AG09319 (cell line): ENCODE results near the gene COX14.

ENCODE experiments used
- DNase-seq: peaks from one replicate; pipeline ENCODE4 v3.0.0-alpha.2; 2010; ENCODE audit warnings: low read depth; ENCODE audit errors: extremely low read depth
- TF ChIP-seq, protein P1 (sequence below): IDR thresholded peaks from 2 replicates; pipeline ENCODE4 v1.5.1; 2011; ENCODE audit warnings: low read depth, mild to moderate bottlenecking, inconsistent platforms, low read length, moderate library complexity

COX14 gene

DNA sequence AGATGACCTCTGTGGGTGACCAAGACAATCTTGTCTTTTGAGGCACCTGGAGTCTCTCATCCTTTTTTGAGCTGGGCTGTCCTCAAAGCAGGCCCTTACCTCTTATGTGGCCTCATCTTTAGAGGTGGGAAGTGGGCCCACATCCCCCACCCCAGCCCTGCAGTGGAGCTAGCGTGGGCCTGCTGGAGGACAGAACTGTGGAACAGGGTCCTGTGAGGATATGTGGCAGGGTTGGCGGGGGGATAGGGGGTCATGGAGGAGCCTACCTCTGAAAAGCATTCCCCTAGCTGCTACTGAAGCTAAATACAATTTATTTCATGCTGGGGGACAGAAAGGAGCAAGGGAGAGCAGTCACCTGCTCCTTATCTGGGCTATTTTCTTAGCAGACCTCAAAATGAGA is 8.7 kb upstream of the COX14 start:
- DNase-seq: no peak
- TF ChIP-seq, protein P1, sequence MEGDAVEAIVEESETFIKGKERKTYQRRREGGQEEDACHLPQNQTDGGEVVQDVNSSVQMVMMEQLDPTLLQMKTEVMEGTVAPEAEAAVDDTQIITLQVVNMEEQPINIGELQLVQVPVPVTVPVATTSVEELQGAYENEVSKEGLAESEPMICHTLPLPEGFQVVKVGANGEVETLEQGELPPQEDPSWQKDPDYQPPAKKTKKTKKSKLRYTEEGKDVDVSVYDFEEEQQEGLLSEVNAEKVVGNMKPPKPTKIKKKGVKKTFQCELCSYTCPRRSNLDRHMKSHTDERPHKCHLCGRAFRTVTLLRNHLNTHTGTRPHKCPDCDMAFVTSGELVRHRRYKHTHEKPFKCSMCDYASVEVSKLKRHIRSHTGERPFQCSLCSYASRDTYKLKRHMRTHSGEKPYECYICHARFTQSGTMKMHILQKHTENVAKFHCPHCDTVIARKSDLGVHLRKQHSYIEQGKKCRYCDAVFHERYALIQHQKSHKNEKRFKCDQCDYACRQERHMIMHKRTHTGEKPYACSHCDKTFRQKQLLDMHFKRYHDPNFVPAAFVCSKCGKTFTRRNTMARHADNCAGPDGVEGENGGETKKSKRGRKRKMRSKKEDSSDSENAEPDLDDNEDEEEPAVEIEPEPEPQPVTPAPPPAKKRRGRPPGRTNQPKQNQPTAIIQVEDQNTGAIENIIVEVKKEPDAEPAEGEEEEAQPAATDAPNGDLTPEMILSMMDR: no peak

DNA sequence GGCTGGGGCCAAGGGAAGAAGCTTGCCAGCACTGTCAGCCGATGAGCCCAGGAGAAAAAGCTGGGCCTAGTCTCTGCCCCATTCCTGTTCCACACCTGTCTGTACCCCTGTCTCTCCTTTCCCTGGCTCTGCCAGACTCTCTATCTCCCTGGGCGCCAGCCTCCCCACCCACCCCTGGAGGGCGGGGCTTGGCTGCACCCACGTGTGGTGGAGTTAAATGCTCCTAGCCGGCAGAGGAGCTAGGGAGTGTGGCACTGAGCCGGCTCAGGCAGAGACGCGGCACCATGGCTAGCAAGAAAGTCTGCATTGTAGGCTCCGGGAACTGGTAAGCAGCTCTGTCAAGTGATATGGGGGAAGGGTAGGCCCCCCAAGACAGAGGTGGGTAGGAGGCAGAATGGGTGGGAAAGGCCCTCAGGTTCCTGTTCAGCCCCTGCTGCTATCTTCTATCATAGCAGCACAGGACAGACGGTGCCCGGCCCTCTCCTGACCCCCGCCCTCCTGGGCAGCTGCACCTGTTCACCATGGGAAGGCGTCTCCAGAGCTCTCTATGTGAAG is 8.2 kb upstream of the COX14 start, which contains the start of gene GPD1:
GPD1 (plus strand) TSS at position 242 of the 555 bp plus-strand sequence; CDS start at position 285, 43 bp downstream.
- TF ChIP-seq, protein P1: no peak
- DNase-seq: no peak

DNA sequence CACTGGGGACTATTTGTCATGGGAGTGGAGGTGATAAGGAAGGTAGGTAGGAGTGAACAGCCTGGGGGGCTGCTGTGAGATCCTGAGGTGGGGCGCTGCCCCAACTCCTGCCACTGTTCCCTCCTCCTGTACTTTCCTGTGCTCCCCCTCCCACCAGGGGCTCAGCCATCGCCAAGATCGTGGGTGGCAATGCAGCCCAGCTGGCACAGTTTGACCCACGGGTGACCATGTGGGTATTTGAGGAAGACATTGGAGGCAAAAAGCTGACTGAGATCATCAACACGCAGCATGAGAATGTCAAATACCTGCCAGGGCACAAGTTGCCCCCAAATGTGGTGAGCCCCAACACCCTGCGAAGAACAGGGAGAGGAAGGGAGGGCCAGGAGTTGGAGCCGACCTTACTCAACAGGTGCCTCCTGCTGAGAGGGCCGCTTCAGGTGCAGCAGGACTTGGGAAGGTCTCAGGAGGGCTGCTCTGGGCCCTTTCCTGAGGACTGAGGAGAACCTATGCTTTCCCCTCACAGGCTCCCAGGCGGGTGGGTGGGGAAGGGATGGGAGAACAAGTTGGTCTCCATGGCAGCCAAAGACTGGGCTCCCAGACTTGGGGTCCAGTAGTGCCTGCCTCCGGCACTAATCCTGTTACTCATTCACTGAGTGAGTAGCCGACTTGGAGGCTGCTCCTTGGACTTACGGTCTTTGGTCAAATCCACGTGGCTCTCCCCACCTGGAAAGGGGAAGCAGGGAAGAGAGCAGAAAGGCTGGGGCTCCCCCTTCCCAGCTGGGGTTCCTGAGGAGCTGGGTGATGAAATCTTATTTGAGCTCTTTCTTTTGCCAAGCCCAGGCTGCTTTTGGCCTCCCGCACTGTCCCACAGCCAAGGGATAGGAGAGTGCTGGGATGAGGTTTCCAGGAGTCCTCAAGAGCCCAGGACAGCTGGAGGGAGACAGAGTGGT is 7.3 kb upstream of the COX14 start:
- TF ChIP-seq, protein P1: no peak
- no peak for DNase-seq

DNA sequence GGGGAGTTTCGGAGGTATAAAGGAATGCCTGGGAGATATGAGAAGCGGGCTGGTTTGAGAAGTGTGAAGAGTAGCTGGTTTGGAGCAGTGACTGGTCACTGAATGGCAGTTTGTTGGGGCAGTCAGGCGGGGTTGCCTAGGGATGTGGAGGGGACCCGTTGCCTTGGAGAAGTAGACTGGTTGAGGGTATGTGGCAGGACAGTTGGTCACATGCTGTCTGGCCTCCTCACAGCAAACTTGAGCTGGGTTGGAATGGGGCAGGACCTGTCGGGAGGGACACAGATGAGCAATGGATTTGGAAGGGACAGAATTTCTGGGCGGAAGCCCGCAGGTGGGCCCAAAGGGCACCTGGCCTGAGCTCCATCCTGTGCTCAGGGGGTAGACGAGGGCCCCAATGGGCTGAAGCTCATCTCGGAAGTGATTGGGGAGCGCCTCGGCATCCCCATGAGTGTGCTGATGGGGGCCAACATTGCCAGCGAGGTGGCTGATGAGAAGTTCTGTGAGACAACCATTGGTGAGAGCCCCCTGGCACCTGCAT is 6.1 kb upstream of the COX14 start:
- DNase-seq: no peak
- TF ChIP-seq, protein P1: no peak

DNA sequence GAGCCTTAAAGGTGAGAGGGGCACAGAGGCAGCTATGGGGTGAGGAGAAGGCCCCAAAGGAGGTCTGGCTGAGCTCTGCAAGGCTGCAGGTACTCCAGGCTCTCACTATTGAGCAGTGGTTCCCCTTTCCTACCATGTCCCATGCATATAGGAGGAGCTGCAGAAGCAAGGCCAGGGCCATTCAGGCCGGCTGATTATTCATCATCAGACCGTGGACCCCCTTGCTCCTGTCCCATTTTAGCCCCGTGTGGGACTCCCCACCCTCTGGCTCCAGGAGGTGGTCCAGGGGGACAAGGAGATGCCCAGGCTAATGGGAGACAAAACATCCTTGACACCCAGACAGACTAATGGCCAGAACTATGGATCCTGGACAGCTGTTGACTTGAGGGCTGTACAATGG is 5.1 kb upstream of the COX14 start:
- DNase-seq: no peak
- TF ChIP-seq, protein P1: no peak

DNA sequence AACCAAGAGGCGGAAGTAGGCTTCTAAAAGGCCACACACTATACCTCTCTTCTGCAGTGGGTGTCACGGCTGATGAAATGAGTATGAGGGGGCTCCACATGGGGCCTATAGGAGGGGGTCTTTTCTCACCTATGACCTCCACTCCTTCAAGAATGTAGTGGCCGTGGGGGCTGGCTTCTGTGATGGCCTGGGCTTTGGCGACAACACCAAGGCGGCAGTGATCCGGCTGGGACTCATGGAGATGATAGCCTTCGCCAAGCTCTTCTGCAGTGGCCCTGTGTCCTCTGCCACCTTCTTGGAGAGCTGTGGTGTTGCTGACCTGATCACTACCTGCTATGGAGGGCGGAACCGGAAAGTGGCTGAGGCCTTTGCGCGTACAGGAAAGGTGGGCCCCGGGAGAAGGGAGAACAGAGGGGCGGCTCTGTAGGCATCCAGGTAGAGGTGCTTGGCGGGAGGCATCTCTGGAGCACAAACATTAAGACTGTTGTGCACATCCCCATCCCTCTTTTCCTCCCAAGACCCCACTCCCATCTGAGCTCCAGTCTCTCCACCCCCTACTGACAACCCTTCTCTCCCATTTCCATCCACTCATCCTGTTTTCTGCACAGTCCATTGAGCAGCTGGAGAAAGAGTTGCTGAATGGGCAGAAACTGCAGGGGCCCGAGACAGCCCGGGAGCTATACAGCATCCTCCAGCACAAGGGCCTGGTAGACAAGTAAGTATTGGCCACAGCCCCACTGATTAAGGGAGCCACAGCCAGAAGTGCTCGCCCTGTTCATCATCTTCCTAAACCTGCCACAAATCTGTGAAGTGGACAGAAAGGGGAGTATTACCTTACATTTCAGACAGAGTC is 4.4 kb upstream of the COX14 start:
- DNase-seq: no peak
- TF ChIP-seq, protein P1: no peak
